H9 (cell line): ENCODE data around the gene COX10. TPM values are rescaled to one million over a fixed set of nuclear protein-coding genes. Genes with fewer than 3 reads are reported as not detected.

Experiments
- DNase-seq: peaks from one replicate; pipeline ENCODE4 v3.0.0-alpha.2; 2017
- H2AFZ ChIP-seq: one replicate; pipeline ENCODE4 v1.6.1; 2013; ENCODE audit warnings: mild to moderate bottlenecking, low read length, control low read depth, moderate library complexity
- H2AK5ac ChIP-seq: 2 replicates; pipeline ENCODE4 v1.6.1; 2013; ENCODE audit warnings: low read length, control low read depth, mixed read lengths; ENCODE audit not compliant: insufficient read length
- H2BK120ac ChIP-seq: one replicate; pipeline ENCODE4 v1.6.1; 2013; ENCODE audit warnings: low read depth, mild to moderate bottlenecking, low read length, control low read depth, inconsistent platforms; ENCODE audit not compliant: poor library complexity, severe bottlenecking
- H2BK12ac ChIP-seq: 2 replicates; pipeline ENCODE4 v1.6.1; 2013; ENCODE audit warnings: low read length, control low read depth, mixed read lengths, low read depth; ENCODE audit not compliant: insufficient read length
- H2BK15ac ChIP-seq: 2 replicates; pipeline ENCODE4 v1.6.1; 2013; ENCODE audit warnings: low read depth, low read length, control low read depth
- H2BK20ac ChIP-seq: one replicate; pipeline ENCODE4 v1.6.1; 2013; ENCODE audit warnings: low read depth, mild to moderate bottlenecking, low read length, control low read depth, inconsistent platforms; ENCODE audit not compliant: poor library complexity, severe bottlenecking
- H2BK5ac ChIP-seq: 2 replicates; pipeline ENCODE4 v1.6.1; 2013; ENCODE audit warnings: low read length, control low read depth, mixed read lengths; ENCODE audit not compliant: insufficient read length
- H3K14ac ChIP-seq: 2 replicates; pipeline ENCODE4 v1.6.1; 2013; ENCODE audit warnings: low read length, control low read depth; ENCODE audit not compliant: insufficient read depth
- H3K18ac ChIP-seq: 2 replicates; pipeline ENCODE4 v1.6.1; 2013; ENCODE audit warnings: low read depth, mild to moderate bottlenecking, mixed read lengths, low read length, control low read depth; ENCODE audit not compliant: insufficient read length
- H3K23ac ChIP-seq: 2 replicates; pipeline ENCODE4 v1.6.1; 2013; ENCODE audit warnings: low read length, control low read depth, mixed read lengths, low read depth; ENCODE audit not compliant: insufficient read length
- H3K23me2 ChIP-seq: 2 replicates; pipeline ENCODE4 v1.6.1; 2013; ENCODE audit warnings: low read depth, mild to moderate bottlenecking, mixed read lengths, low read length, control low read depth; ENCODE audit not compliant: insufficient read length, poor library complexity, severe bottlenecking
- H3K27ac ChIP-seq: 2 replicates; pipeline ENCODE4 v1.5.1; 2013; ENCODE audit warnings: low read length, control low read depth, mixed read lengths, low read depth; ENCODE audit not compliant: insufficient read length
- H3K27me3 ChIP-seq: 2 replicates; pipeline ENCODE4 v1.6.1; 2013; ENCODE audit warnings: low read length, control low read depth, inconsistent platforms; ENCODE audit not compliant: insufficient read depth
- H3K4ac ChIP-seq: 2 replicates; pipeline ENCODE4 v1.6.1; 2013; ENCODE audit warnings: low read depth, mild to moderate bottlenecking, control low read depth, inconsistent platforms, low read length, moderate library complexity
- H3K4me1 ChIP-seq: 2 replicates; pipeline ENCODE4 v1.6.1; 2013; ENCODE audit warnings: low read length, control low read depth, inconsistent platforms; ENCODE audit not compliant: insufficient read depth
- H3K4me2 ChIP-seq: 2 replicates; pipeline ENCODE4 v1.6.1; 2013; ENCODE audit warnings: low read length, control low read depth, mixed read lengths; ENCODE audit not compliant: insufficient read length, insufficient read depth
- H3K56ac ChIP-seq: 2 replicates; pipeline ENCODE4 v1.6.1; 2013; ENCODE audit warnings: low read depth, mild to moderate bottlenecking, mixed read lengths, low read length, control low read depth; ENCODE audit not compliant: insufficient read length
- H3K79me1 ChIP-seq: 2 replicates; pipeline ENCODE4 v1.6.1; 2013; ENCODE audit warnings: low read depth, mild to moderate bottlenecking, moderate library complexity, low read length, control low read depth, inconsistent platforms; ENCODE audit not compliant: insufficient read depth, poor library complexity, severe bottlenecking
- H3K79me2 ChIP-seq: 2 replicates; pipeline ENCODE4 v1.6.1; 2013; ENCODE audit warnings: low read length, control low read depth, inconsistent platforms; ENCODE audit not compliant: insufficient read depth
- H3K9ac ChIP-seq: 2 replicates; pipeline ENCODE4 v1.6.1; 2013; ENCODE audit warnings: low read length, control low read depth, mixed read lengths; ENCODE audit not compliant: insufficient read length; ENCODE audit errors: extremely low read depth
- H3K9me3 ChIP-seq: one replicate; pipeline ENCODE4 v1.6.1; 2013; ENCODE audit warnings: low read depth, low read length, inconsistent platforms; ENCODE audit not compliant: control insufficient read depth
- H3T11ph ChIP-seq: one replicate; pipeline ENCODE4 v1.6.1; 2013; ENCODE audit warnings: mild to moderate bottlenecking, low read length, control low read depth, inconsistent platforms
- H4K20me1 ChIP-seq: one replicate; pipeline ENCODE4 v1.6.1; 2013; ENCODE audit not compliant: control insufficient read depth, insufficient read length, insufficient read depth
- H4K5ac ChIP-seq: 2 replicates; pipeline ENCODE4 v1.6.1; 2013; ENCODE audit warnings: low read depth, mild to moderate bottlenecking, mixed read lengths, low read length, control low read depth; ENCODE audit not compliant: insufficient read length
- H4K8ac ChIP-seq: replicated peaks from 2 replicates; pipeline ENCODE4 v1.6.1; 2013; ENCODE audit warnings: low read length, control low read depth, mixed read lengths, low read depth; ENCODE audit not compliant: insufficient read length
- H4K91ac ChIP-seq: 2 replicates; pipeline ENCODE4 v1.6.1; 2013; ENCODE audit warnings: low read depth, mild to moderate bottlenecking, moderate library complexity, mixed read lengths, low read length, control low read depth; ENCODE audit not compliant: insufficient read length
- H3K27ac Mint-ChIP-seq, 3 experiments: 2 replicates in 2 of 3; 3 replicates in 1 of 3; pipeline ENCODE4 v1.8.0; 2020 to 2021; ENCODE audit warnings: mixed read lengths in 3 of 3, mild to moderate bottlenecking in 1 of 3, moderate library complexity in 1 of 3
- H3K27me3 Mint-ChIP-seq: 2 replicates; pipeline ENCODE4 v1.8.0; 2021; ENCODE audit warnings: low read depth, mild to moderate bottlenecking, moderate library complexity, mixed read lengths
- H3K36me3 Mint-ChIP-seq, 3 experiments: 2 replicates in 2 of 3; 3 replicates in 1 of 3; pipeline ENCODE4 v1.8.0; 2020 to 2021; ENCODE audit warnings: low read depth in 3 of 3, mixed read lengths in 3 of 3; ENCODE audit not compliant: insufficient read depth in 1 of 3
- H3K4me1 Mint-ChIP-seq, 2 experiments: 2 replicates each; pipeline ENCODE4 v1.8.0; 2020; ENCODE audit warnings: mixed read lengths in 2 of 2
- H3K4me3 Mint-ChIP-seq, 2 experiments: 2 replicates in 1 of 2; 3 replicates in 1 of 2; pipeline ENCODE4 v1.8.0; 2020 to 2021; ENCODE audit warnings: mild to moderate bottlenecking in 2 of 2, mixed read lengths in 2 of 2, moderate library complexity in 1 of 2
- H3K9me3 Mint-ChIP-seq, 2 experiments: 2 replicates in 1 of 2; 3 replicates in 1 of 2; pipeline ENCODE4 v1.8.0; 2020; ENCODE audit warnings: mild to moderate bottlenecking in 2 of 2, mixed read lengths in 2 of 2, moderate library complexity in 1 of 2
- WGBS: extraction: QIAGEN DNeasy Blood & Tissue Kit; methylation state at CpG from one replicate; pipeline ENCODE4 v1.1.7; 2013; ENCODE audit warnings: missing lambda C conversion rate, low lambda C conversion rate, mixed read lengths; ENCODE audit not compliant: insufficient read length; ENCODE audit errors: extremely low coverage; 5-methylcytosine and 5-hydroxymethylcytosine counted together
- total RNA-seq: library from RNA; stranded (reverse); gene quantifications from 2 replicates; pipeline ENCODE4 v1.2.1, GENCODE V29; 2021
- TF ChIP-seq, protein P1 (sequence below): fragments of 200-600 bp; sonication (generic); conservative IDR thresholded peaks from 3 replicates; pipeline ENCODE4 v1.8.0; 2021; ENCODE audit warnings: antibody characterized with exemption, mild to moderate bottlenecking

Gene COX10
- total RNA-seq, 1 experiment from 2014 or later, result 20.6 TPM

DNA sequence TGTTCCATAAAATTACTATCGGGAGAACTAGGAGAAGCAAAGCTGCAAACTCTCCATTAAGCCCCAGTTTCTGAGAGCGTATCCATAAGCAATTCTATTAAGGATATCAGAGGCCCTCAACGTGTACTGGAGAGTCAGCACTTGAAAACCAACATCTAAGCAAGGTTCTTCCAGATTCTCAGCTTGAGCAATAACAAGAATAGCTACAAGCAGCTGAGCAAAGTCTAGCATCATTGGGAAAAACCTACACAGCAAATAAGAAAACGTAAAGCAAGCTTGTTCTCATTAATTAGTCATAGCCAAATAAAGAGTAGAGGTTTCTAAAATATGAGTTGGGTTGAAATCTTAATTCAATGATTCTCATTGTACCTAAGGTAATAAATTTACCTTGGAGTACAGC lies 26.9 kb upstream of the COX10 start:
- Histone ChIP-seq H3K14ac (no peak overlapping the region), H3K4me2 (no peak overlapping the region), H4K5ac (no peak overlapping the region), H3K4me1 (no peaks in the 10 kb centered on the region), H3K18ac (no peak overlapping the region), H4K8ac (no peak overlapping the region), H2BK120ac (no peak overlapping the region), H3K23ac (no peak overlapping the region), H3K4ac (no peak overlapping the region), H2AK5ac (no peak overlapping the region), H3K79me1 (no peaks in the 10 kb centered on the region), H3K56ac (no peak overlapping the region), H2BK12ac (no peak overlapping the region), H2AFZ (no peak overlapping the region), H3K9me3 (no peaks in the 10 kb centered on the region), H2BK20ac (no peak overlapping the region), H4K91ac (no peak overlapping the region), H3K9ac (no peak overlapping the region), H3K23me2 (no peaks in the 10 kb centered on the region), H2BK5ac (no peak overlapping the region), H4K20me1 (no peaks in the 10 kb centered on the region), H3K27ac (no peak overlapping the region), H3K27me3 (no peaks in the 10 kb centered on the region), H3K79me2 (no peaks in the 10 kb centered on the region), H3T11ph (no peak overlapping the region), H2BK15ac (no peak overlapping the region)
- H3K9me3 Mint-ChIP-seq, result no peaks in the 10 kb centered on the region
- H3K27ac Mint-ChIP-seq, result no peak overlapping the region
- no peak for DNase-seq
- no peaks in the 10 kb centered on the region for H3K27me3 Mint-ChIP-seq
- H3K36me3 Mint-ChIP-seq, result no peaks in the 10 kb centered on the region
- H3K4me1 Mint-ChIP-seq, result no peaks in the 10 kb centered on the region
- TF ChIP-seq, protein P1, sequence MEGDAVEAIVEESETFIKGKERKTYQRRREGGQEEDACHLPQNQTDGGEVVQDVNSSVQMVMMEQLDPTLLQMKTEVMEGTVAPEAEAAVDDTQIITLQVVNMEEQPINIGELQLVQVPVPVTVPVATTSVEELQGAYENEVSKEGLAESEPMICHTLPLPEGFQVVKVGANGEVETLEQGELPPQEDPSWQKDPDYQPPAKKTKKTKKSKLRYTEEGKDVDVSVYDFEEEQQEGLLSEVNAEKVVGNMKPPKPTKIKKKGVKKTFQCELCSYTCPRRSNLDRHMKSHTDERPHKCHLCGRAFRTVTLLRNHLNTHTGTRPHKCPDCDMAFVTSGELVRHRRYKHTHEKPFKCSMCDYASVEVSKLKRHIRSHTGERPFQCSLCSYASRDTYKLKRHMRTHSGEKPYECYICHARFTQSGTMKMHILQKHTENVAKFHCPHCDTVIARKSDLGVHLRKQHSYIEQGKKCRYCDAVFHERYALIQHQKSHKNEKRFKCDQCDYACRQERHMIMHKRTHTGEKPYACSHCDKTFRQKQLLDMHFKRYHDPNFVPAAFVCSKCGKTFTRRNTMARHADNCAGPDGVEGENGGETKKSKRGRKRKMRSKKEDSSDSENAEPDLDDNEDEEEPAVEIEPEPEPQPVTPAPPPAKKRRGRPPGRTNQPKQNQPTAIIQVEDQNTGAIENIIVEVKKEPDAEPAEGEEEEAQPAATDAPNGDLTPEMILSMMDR, result no peak
- no CpG with 5 or more reads among the region's 4 CpGs for WGBS
- H3K4me3 Mint-ChIP-seq, result no peak overlapping the region
